A549 treated with AZD9567 at 1 μM for 4 hours (cell line): ENCODE results near the gene TTC29. TPM values are rescaled to one million over a fixed set of nuclear protein-coding genes. Genes with fewer than 3 reads are reported as not detected.

Experiments
- total RNA-seq: library from RNA; stranded (reverse); fragments of 200-300 nt; extraction: Qiagen RNA extraction; gene quantifications from 5 replicates; pipeline ENCODE4 v1.2.3, GENCODE V29; 2022; ENCODE audit not compliant: insufficient read depth

TTC29 gene, protein sequence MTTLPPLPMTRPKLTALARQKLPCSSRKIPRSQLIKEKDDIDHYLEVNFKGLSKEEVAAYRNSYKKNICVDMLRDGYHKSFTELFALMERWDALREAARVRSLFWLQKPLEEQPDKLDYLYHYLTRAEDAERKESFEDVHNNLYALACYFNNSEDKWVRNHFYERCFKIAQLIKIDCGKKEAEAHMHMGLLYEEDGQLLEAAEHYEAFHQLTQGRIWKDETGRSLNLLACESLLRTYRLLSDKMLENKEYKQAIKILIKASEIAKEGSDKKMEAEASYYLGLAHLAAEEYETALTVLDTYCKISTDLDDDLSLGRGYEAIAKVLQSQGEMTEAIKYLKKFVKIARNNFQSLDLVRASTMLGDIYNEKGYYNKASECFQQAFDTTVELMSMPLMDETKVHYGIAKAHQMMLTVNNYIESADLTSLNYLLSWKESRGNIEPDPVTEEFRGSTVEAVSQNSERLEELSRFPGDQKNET
- total RNA-seq: not detected in 5 replicates

DNA sequence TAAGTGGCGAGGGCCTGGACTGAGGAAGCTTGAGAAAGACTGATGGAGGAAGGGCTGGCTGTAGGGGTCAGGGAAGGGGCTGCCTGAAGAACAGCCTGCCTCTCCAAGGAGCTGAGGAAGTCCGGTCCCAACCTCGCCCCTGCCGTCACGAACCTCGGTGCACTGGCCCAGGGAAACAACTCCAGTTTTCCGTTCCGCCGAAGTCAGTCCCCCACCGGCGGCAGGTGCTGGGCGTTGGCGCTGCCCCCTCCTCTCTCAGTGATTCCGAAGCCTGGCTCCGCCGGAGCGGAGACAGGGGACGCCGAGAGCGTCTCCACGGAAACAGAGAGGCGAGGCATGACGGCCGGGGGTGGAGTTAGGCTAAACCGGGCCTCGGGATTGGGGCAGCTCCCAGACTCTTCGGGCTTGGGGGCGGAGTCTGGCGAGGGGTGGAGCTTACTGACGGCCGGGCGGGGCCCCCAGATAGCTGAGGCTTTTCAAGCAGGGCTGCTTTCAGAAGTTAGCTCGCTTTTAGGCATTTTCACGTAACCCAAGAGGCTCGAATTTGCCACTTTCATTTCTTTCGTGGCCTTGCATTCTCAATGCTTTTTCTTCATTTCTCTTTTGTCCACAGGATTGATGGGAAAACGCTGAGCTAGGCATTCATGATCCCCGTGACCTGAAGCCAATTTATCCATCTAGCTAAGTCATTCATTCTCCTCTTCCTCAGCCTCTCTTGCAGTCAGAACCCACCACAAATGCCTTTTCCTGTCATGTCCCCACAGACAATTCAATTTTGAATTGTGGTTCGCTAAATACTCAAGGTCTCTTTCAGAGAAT, at the start of gene TTC29:
TTC29 (minus strand) TSS at position 309 of the 819 bp plus-strand sequence. CDS start 5,969 bp downstream, outside the sequence.

